Mesodermal cell (in vitro differentiated cells): ENCODE measurements around the gene GABRR1.
"Not testable (repeated sequence)": the region's sequence is repeated elsewhere in the genome, so short reads cannot be mapped to it uniquely, and the experiment has no call there.

ENCODE experiments used
- H3K27ac ChIP-seq: 2 replicates; pipeline ENCODE4 v1.7.0; 2013; ENCODE audit warnings: mild to moderate bottlenecking, low read depth, low read length, moderate library complexity; ENCODE audit not compliant: severe bottlenecking
- H3K36me3 ChIP-seq: 2 replicates; pipeline ENCODE4 v1.7.1; 2013; ENCODE audit warnings: mild to moderate bottlenecking, low read length, moderate library complexity; ENCODE audit not compliant: control insufficient read depth, insufficient read depth
- H3K4me1 ChIP-seq: one replicate; pipeline ENCODE4 v1.7.1; 2013; ENCODE audit warnings: mild to moderate bottlenecking, low read length; ENCODE audit not compliant: insufficient read depth, control insufficient read depth, poor library complexity, severe bottlenecking
- H3K4me3 ChIP-seq: 2 replicates; pipeline ENCODE4 v1.7.0; 2013; ENCODE audit warnings: low read length, control low read depth, mild to moderate bottlenecking; ENCODE audit not compliant: insufficient read depth, poor library complexity, severe bottlenecking; ENCODE audit errors: extremely low read depth
- H3K9me3 ChIP-seq: 2 replicates; pipeline ENCODE4 v1.7.1; 2013; ENCODE audit warnings: mild to moderate bottlenecking, low read length, moderate library complexity; ENCODE audit not compliant: control insufficient read depth
- WGBS, 2 experiments: methylation state at CpG; one replicate each; pipeline ENCODE4 v1.1.5; 2013; ENCODE audit warnings: missing lambda C conversion rate in 2 of 2; ENCODE audit not compliant: insufficient coverage in 2 of 2; 5-methylcytosine and 5-hydroxymethylcytosine counted together

The GABRR1 gene

DNA sequence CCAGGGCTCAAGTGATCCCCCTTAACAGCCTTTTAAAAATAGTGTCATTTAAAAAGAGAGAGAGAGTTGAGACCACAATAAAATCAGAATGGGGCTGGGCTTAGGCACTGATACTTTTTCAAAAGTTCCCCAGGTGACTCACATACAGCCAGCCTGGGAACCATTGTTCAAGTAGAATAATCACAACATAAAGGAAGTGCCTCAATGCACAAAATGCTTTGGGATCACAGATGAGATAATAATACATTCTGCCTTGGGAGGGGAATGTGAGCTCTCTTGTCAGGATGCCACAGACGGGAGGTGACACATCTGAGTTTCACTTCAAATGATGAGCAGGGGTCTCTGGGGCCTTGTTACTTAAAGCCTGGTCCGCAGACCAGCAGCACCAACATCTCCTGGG, 34.0 kb upstream of the GABRR1 start:
- 94 to 100% methylated on average over 2 of the region's 2 CpGs for WGBS, 2 experiments
- H3K4me1 ChIP-seq = no peaks in the 10 kb centered on the region
- no peak overlapping the region for H3K4me3 ChIP-seq
- H3K36me3 ChIP-seq = no peaks in the 10 kb centered on the region
- no peaks in the 10 kb centered on the region for H3K9me3 ChIP-seq
- H3K27ac ChIP-seq = no peak overlapping the region

DNA sequence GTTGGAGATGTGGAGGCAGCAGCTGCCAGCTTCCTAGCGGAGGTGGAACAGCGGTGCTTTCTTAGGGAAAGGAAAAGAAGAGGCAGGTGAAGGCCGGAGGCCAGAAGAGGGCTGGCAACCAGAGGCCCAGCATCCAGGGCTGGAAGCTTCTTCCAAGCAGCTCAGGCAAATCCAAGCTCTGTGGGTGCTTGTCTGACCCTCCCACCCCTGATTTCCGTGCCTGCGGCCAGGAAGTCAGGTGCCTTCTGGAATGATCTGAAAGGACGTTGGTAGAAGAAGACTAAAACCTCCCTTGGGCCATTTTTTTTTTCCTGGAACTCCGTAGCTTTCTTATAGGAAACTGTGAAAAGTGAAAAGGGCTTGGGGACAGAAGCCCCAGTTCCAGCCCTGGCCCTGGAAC, 33.1 kb upstream of the GABRR1 start:
- WGBS, 2 experiments = 94 to 95% methylated on average over 6 to 7 of the region's 7 CpGs
- no peak overlapping the region for H3K4me3 ChIP-seq
- no peaks in the 10 kb centered on the region for H3K9me3 ChIP-seq
- H3K27ac ChIP-seq = no peak overlapping the region
- H3K36me3 ChIP-seq = no peaks in the 10 kb centered on the region
- H3K4me1 ChIP-seq = no peaks in the 10 kb centered on the region

DNA sequence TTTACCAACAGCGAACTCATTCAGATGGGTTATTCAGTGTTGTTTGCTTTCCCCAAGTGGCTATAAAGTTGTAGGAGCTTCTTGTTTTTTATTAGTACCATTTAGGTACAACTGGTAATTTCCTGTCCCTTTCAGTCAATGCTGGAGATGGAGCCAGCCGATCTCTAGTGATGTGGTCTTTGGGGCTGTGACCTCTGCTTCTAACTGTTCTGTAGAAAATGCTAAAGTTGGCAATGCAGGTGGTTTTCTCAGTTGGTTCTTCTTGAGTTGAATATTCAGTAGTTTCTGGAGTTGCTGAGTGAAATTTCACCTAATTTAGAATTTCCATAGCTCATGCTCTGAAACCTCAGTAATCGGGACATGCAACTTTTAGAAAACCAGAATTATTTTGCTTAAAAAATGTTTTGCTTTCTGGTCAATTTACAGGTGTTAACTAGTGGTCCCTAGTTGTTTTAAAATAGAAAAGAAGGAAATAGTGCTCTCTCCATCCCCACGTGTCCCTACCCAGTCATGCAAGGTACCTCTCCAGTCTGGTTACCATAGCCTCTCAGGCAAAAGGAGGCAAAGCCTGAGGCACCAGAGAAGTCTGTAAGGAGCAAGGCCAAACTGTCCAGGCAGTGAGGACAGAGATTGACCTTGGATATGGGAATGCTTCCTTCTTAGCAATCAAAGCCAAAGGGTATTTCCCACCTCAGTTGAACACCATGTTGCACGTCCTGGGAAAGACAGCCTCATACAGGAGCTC, 27.3 kb upstream of the GABRR1 start:
- Histone ChIP-seq H3K9me3 (no peaks in the 10 kb centered on the region), H3K4me3 (no peak overlapping the region), H3K36me3 (no peaks in the 10 kb centered on the region), H3K4me1 (no peaks in the 10 kb centered on the region), H3K27ac (no peak overlapping the region)
- 71 to 93% methylated on average over 1 to 3 of the region's 5 CpGs for WGBS, 2 experiments

DNA sequence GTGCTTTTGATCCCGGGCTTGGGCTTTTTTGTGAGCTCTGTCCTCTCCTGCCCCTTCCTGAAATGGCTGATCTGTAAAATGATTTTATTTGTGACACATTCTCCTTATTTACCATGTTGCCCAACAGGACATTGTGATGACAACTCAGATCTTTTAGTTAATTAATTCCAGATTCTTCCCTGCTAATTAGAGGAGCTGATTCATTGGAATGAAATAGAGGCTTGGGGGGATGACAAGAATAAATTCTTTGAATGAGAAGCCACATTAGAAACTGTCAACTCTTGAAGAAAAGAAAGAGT, 26.1 kb upstream of the GABRR1 start:
- Histone ChIP-seq H3K27ac (no peak overlapping the region), H3K4me3 (no peak overlapping the region), H3K4me1 (no peaks in the 10 kb centered on the region), H3K36me3 (no peaks in the 10 kb centered on the region), H3K9me3 (no peaks in the 10 kb centered on the region)
- WGBS, 2 experiments = 20% methylated on average over 1 of the region's 1 CpG; no CpG with 5 or more reads in 1 of the 2 experiments

DNA sequence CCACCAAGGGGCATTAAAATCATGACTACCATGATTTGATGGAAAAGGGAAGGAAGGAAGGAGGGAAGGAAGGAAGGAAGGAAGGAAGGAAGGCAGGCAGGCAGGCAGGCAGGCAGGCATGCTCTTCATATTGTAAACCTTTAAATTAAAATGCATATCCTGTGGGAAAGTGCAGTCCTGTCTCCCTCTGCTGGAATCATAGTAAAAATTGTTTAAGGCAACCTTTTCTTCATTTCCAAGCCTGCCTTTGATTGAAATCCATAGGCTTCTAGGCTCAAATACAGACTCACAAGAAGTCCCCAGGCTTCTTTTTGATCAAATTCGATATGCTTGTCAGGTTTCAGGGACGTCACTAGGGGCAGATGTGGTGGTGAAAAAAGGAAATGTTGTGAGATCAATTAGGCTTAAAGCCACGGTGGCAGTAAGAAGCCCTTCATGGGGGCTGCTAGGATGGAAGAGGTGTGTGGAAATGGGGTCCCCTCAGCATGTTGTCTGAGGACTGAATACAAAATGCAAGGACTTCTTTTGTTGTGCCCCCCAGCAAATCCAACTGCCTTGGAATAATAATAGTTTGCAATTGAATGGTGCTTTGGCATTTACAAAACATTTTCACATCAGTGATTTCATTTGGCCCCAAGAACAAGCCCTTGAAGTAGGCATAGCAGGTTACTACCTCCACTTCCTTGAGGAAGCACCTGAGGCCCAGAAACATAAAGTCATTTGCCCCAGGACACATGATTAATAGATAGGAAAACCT, 25.6 kb upstream of the GABRR1 start:
- Histone ChIP-seq H3K36me3 (no peaks in the 10 kb centered on the region), H3K9me3 (no peaks in the 10 kb centered on the region), H3K27ac (no peak overlapping the region), H3K4me3 (no peak overlapping the region), H3K4me1 (no peaks in the 10 kb centered on the region)
- 0 to 8% methylated on average over 2 to 3 of the region's 3 CpGs for WGBS, 2 experiments

DNA sequence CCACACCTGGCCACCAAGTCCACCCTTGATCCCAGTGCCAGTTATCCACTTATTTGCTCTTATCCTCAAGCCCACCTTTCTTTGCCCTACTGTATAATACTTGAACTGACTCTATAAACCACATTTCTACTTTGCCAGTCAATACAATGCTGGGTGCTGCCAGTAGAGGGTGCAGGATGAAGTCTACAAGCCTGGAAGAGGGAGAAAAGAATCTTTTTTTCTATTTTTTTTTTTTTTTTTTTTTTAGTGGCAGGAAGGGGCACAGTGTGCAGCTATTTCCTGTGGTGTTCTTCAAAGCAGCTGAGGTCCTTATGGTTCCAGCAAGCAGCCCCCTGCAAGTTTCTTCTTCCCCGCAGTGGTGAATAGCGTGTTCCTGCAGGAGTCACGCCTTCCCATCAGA, 22.2 kb upstream of the GABRR1 start:
- Histone ChIP-seq H3K9me3 (no peaks in the 10 kb centered on the region), H3K36me3 (no peaks in the 10 kb centered on the region), H3K27ac (no peak overlapping the region), H3K4me3 (no peak overlapping the region), H3K4me1 (no peaks in the 10 kb centered on the region)
- 85% methylated on average over 3 of the region's 3 CpGs; no CpG with 5 or more reads in 1 of the 2 experiments for WGBS, 2 experiments

DNA sequence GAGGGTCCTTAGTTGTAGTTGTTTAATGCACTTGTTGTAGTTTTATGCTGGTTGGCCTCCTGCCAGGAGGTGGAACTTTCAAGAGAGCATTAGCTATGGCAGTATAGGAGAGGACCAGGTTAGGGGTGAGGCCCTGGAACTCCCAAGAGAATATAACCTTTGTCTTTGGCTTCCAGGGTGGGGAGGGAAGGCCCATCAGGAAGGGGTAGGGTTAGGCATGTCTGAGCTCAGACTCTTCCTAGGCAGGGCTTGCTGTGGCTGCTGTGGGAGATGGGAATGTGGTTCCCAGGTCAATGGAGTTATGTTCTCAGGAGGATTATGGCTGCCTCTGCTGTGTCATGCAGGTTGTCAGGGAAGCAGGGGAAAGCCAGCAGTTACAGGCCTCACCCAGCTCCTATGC, 20.0 kb upstream of the GABRR1 start:
- no peaks in the 10 kb centered on the region for H3K36me3 ChIP-seq
- no peaks in the 10 kb centered on the region for H3K9me3 ChIP-seq
- no peak overlapping the region for H3K27ac ChIP-seq
- H3K4me1 ChIP-seq = no peaks in the 10 kb centered on the region
- no peak overlapping the region for H3K4me3 ChIP-seq

DNA sequence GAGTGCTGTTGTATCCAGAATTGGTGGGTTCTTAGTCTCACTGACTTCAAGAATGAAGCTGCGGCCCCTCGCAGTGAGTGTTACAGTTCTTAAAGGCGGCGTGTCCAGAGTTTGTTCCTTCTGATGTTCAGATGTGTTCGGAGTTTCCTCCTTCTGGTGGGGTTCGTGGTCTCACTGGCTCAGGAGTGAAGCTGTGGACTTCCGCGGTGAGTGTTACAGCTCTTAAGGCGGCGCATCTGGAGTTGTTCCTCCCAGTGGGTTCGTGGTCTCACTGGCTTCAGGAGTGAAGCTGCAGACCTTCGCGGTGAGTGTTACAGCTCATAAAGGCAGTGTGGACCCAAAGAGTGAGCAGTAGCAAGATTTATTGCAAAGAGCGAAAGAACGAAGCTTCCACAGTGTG, 16.4 kb upstream of the GABRR1 start:
- WGBS, 2 experiments = 97 to 100% methylated on average over 4 to 11 of the region's 15 CpGs
- H3K36me3 ChIP-seq, H3K9me3 ChIP-seq, H3K4me3 ChIP-seq, H3K27ac ChIP-seq, H3K4me1 ChIP-seq: not testable (repeated sequence)

DNA sequence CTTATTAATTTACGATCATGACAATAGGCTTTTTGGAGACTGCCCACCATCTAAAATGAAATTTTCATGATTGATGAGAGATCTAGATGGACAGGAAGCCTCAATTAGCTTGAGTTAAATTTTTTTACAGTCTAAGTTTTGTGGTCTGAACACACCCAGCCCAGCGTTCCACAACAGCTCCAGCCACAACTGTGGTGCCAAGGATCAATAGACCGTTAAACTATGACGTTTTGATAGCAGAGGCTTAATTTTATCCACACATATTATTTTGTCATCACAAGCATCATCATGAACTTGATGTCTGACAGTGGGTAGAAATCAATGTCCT, 5.5 kb upstream of the GABRR1 start:
- H3K4me1 ChIP-seq = no peaks in the 10 kb centered on the region
- no peaks in the 10 kb centered on the region for H3K36me3 ChIP-seq
- H3K4me3 ChIP-seq = no peak overlapping the region
- no peak overlapping the region for H3K27ac ChIP-seq
- WGBS, 2 experiments = 90 to 100% methylated on average over 1 to 3 of the region's 4 CpGs
- H3K9me3 ChIP-seq = no peaks in the 10 kb centered on the region

DNA sequence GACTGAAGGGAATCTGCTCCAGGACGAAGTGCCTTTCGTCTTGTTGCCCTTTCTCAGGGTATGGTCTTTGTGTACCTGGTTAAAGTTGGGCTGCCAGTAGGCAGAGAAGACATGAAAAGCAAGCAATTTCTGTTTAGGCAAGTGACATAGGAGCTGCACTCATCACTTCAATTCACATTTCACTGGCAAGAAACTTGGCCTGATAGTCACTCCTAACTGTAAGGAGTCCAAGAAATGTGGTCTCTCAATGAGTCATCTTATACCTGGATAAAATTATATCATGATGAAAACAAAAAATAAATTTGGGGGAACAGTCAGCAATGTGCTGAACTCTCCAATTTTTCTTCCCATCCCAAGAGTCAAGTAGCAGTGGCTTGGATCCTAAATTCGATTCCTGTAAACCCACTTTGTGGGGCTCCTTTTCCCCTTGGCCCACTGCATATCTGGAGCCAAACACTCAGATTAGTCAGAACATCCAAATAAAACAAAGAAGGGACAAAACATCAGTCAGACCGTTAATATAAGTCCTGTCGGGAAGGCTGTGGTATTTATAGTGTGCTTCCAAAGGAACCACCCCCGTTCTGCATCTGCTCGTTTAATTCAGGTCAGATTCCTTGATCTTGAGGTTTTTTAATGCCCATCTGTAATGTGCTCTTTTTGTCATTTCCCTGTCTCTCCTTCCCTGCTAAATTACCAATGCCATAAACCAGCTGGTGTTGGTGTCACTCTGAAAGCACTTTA, 5.0 kb upstream of the GABRR1 start:
- Histone ChIP-seq H3K9me3 (no peaks in the 10 kb centered on the region), H3K4me3 (no peak overlapping the region), H3K36me3 (no peaks in the 10 kb centered on the region), H3K27ac (no peak overlapping the region), H3K4me1 (no peaks in the 10 kb centered on the region)
- 83 to 87% methylated on average over 5 of the region's 7 CpGs for WGBS, 2 experiments

DNA sequence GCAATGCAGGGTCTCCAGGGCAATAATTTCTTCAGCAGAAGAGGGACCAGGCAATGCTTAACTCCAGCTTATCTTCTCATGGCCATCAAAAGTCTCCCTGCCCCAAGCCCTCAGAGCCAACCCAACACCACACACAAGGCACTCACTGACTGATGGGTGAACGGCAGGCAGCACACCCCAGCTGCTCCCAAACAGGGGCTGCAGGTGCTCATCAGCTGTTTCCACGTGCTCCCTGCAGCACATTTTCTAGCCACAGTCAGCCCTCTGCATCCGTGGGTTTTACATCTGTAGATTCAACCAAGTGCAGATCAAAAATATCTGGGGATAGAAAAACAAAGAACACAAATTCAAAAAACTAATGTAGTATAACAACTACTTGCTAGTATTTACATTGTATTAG, 4.0 kb upstream of the GABRR1 start:
- WGBS, 2 experiments = 88 to 100% methylated on average over 1 of the region's 3 CpGs
- Histone ChIP-seq H3K27ac (no peak overlapping the region), H3K36me3 (no peaks in the 10 kb centered on the region), H3K4me1 (no peaks in the 10 kb centered on the region), H3K4me3 (no peak overlapping the region), H3K9me3 (no peaks in the 10 kb centered on the region)
